H9 (cell line): Measurements from ENCODE around the gene MACROD1. TPM values are rescaled to one million over a fixed set of nuclear protein-coding genes. Genes with fewer than 3 reads are reported as not detected.

Experiments
- DNase-seq: peaks from one replicate; pipeline ENCODE4 v3.0.0-alpha.2; 2017
- H2AFZ ChIP-seq: one replicate; pipeline ENCODE4 v1.6.1; 2013; ENCODE audit warnings: mild to moderate bottlenecking, low read length, control low read depth, moderate library complexity
- H2AK5ac ChIP-seq: 2 replicates; pipeline ENCODE4 v1.6.1; 2013; ENCODE audit warnings: low read length, control low read depth, mixed read lengths; ENCODE audit not compliant: insufficient read length
- H2BK120ac ChIP-seq: one replicate; pipeline ENCODE4 v1.6.1; 2013; ENCODE audit warnings: low read depth, mild to moderate bottlenecking, low read length, control low read depth, inconsistent platforms; ENCODE audit not compliant: poor library complexity, severe bottlenecking
- H2BK12ac ChIP-seq: 2 replicates; pipeline ENCODE4 v1.6.1; 2013; ENCODE audit warnings: low read length, control low read depth, mixed read lengths, low read depth; ENCODE audit not compliant: insufficient read length
- H2BK15ac ChIP-seq: 2 replicates; pipeline ENCODE4 v1.6.1; 2013; ENCODE audit warnings: low read depth, low read length, control low read depth
- H2BK20ac ChIP-seq: one replicate; pipeline ENCODE4 v1.6.1; 2013; ENCODE audit warnings: low read depth, mild to moderate bottlenecking, low read length, control low read depth, inconsistent platforms; ENCODE audit not compliant: poor library complexity, severe bottlenecking
- H2BK5ac ChIP-seq: 2 replicates; pipeline ENCODE4 v1.6.1; 2013; ENCODE audit warnings: low read length, control low read depth, mixed read lengths; ENCODE audit not compliant: insufficient read length
- H3K14ac ChIP-seq: 2 replicates; pipeline ENCODE4 v1.6.1; 2013; ENCODE audit warnings: low read length, control low read depth; ENCODE audit not compliant: insufficient read depth
- H3K18ac ChIP-seq: 2 replicates; pipeline ENCODE4 v1.6.1; 2013; ENCODE audit warnings: low read depth, mild to moderate bottlenecking, mixed read lengths, low read length, control low read depth; ENCODE audit not compliant: insufficient read length
- H3K23ac ChIP-seq: 2 replicates; pipeline ENCODE4 v1.6.1; 2013; ENCODE audit warnings: low read length, control low read depth, mixed read lengths, low read depth; ENCODE audit not compliant: insufficient read length
- H3K23me2 ChIP-seq: 2 replicates; pipeline ENCODE4 v1.6.1; 2013; ENCODE audit warnings: low read depth, mild to moderate bottlenecking, mixed read lengths, low read length, control low read depth; ENCODE audit not compliant: insufficient read length, poor library complexity, severe bottlenecking
- H3K27ac ChIP-seq: 2 replicates; pipeline ENCODE4 v1.5.1; 2013; ENCODE audit warnings: low read length, control low read depth, mixed read lengths, low read depth; ENCODE audit not compliant: insufficient read length
- H3K27me3 ChIP-seq: 2 replicates; pipeline ENCODE4 v1.6.1; 2013; ENCODE audit warnings: low read length, control low read depth, inconsistent platforms; ENCODE audit not compliant: insufficient read depth
- H3K4ac ChIP-seq: 2 replicates; pipeline ENCODE4 v1.6.1; 2013; ENCODE audit warnings: low read depth, mild to moderate bottlenecking, control low read depth, inconsistent platforms, low read length, moderate library complexity
- H3K4me1 ChIP-seq: 2 replicates; pipeline ENCODE4 v1.6.1; 2013; ENCODE audit warnings: low read length, control low read depth, inconsistent platforms; ENCODE audit not compliant: insufficient read depth
- H3K4me2 ChIP-seq: 2 replicates; pipeline ENCODE4 v1.6.1; 2013; ENCODE audit warnings: low read length, control low read depth, mixed read lengths; ENCODE audit not compliant: insufficient read length, insufficient read depth
- H3K56ac ChIP-seq: 2 replicates; pipeline ENCODE4 v1.6.1; 2013; ENCODE audit warnings: low read depth, mild to moderate bottlenecking, mixed read lengths, low read length, control low read depth; ENCODE audit not compliant: insufficient read length
- H3K79me1 ChIP-seq: 2 replicates; pipeline ENCODE4 v1.6.1; 2013; ENCODE audit warnings: low read depth, mild to moderate bottlenecking, moderate library complexity, low read length, control low read depth, inconsistent platforms; ENCODE audit not compliant: insufficient read depth, poor library complexity, severe bottlenecking
- H3K79me2 ChIP-seq: 2 replicates; pipeline ENCODE4 v1.6.1; 2013; ENCODE audit warnings: low read length, control low read depth, inconsistent platforms; ENCODE audit not compliant: insufficient read depth
- H3K9ac ChIP-seq: 2 replicates; pipeline ENCODE4 v1.6.1; 2013; ENCODE audit warnings: low read length, control low read depth, mixed read lengths; ENCODE audit not compliant: insufficient read length; ENCODE audit errors: extremely low read depth
- H3K9me3 ChIP-seq: one replicate; pipeline ENCODE4 v1.6.1; 2013; ENCODE audit warnings: low read depth, low read length, inconsistent platforms; ENCODE audit not compliant: control insufficient read depth
- H3T11ph ChIP-seq: one replicate; pipeline ENCODE4 v1.6.1; 2013; ENCODE audit warnings: mild to moderate bottlenecking, low read length, control low read depth, inconsistent platforms
- H4K20me1 ChIP-seq: one replicate; pipeline ENCODE4 v1.6.1; 2013; ENCODE audit not compliant: control insufficient read depth, insufficient read length, insufficient read depth
- H4K5ac ChIP-seq: 2 replicates; pipeline ENCODE4 v1.6.1; 2013; ENCODE audit warnings: low read depth, mild to moderate bottlenecking, mixed read lengths, low read length, control low read depth; ENCODE audit not compliant: insufficient read length
- H4K8ac ChIP-seq: replicated peaks from 2 replicates; pipeline ENCODE4 v1.6.1; 2013; ENCODE audit warnings: low read length, control low read depth, mixed read lengths, low read depth; ENCODE audit not compliant: insufficient read length
- H4K91ac ChIP-seq: 2 replicates; pipeline ENCODE4 v1.6.1; 2013; ENCODE audit warnings: low read depth, mild to moderate bottlenecking, moderate library complexity, mixed read lengths, low read length, control low read depth; ENCODE audit not compliant: insufficient read length
- H3K27ac Mint-ChIP-seq, 3 experiments: 2 replicates in 2 of 3; 3 replicates in 1 of 3; pipeline ENCODE4 v1.8.0; 2020 to 2021; ENCODE audit warnings: mixed read lengths in 3 of 3, mild to moderate bottlenecking in 1 of 3, moderate library complexity in 1 of 3
- H3K27me3 Mint-ChIP-seq: 2 replicates; pipeline ENCODE4 v1.8.0; 2021; ENCODE audit warnings: low read depth, mild to moderate bottlenecking, moderate library complexity, mixed read lengths
- H3K36me3 Mint-ChIP-seq, 3 experiments: 2 replicates in 2 of 3; 3 replicates in 1 of 3; pipeline ENCODE4 v1.8.0; 2020 to 2021; ENCODE audit warnings: low read depth in 3 of 3, mixed read lengths in 3 of 3; ENCODE audit not compliant: insufficient read depth in 1 of 3
- H3K4me1 Mint-ChIP-seq, 2 experiments: 2 replicates each; pipeline ENCODE4 v1.8.0; 2020; ENCODE audit warnings: mixed read lengths in 2 of 2
- H3K4me3 Mint-ChIP-seq, 2 experiments: 2 replicates in 1 of 2; 3 replicates in 1 of 2; pipeline ENCODE4 v1.8.0; 2020 to 2021; ENCODE audit warnings: mild to moderate bottlenecking in 2 of 2, mixed read lengths in 2 of 2, moderate library complexity in 1 of 2
- H3K9me3 Mint-ChIP-seq, 2 experiments: 2 replicates in 1 of 2; 3 replicates in 1 of 2; pipeline ENCODE4 v1.8.0; 2020; ENCODE audit warnings: mild to moderate bottlenecking in 2 of 2, mixed read lengths in 2 of 2, moderate library complexity in 1 of 2
- WGBS: extraction: QIAGEN DNeasy Blood & Tissue Kit; methylation state at CpG from one replicate; pipeline ENCODE4 v1.1.7; 2013; ENCODE audit warnings: missing lambda C conversion rate, low lambda C conversion rate, mixed read lengths; ENCODE audit not compliant: insufficient read length; ENCODE audit errors: extremely low coverage; 5-methylcytosine and 5-hydroxymethylcytosine counted together
- total RNA-seq: library from RNA; stranded (reverse); gene quantifications from 2 replicates; pipeline ENCODE4 v1.2.1, GENCODE V29; 2021
- TF ChIP-seq, protein P1 (sequence below): fragments of 200-600 bp; sonication (generic); conservative IDR thresholded peaks from 3 replicates; pipeline ENCODE4 v1.8.0; 2021; ENCODE audit warnings: antibody characterized with exemption, mild to moderate bottlenecking

MACROD1 gene
- total RNA-seq, 1 experiment from 2014 or later, result 21.2 TPM

DNA sequence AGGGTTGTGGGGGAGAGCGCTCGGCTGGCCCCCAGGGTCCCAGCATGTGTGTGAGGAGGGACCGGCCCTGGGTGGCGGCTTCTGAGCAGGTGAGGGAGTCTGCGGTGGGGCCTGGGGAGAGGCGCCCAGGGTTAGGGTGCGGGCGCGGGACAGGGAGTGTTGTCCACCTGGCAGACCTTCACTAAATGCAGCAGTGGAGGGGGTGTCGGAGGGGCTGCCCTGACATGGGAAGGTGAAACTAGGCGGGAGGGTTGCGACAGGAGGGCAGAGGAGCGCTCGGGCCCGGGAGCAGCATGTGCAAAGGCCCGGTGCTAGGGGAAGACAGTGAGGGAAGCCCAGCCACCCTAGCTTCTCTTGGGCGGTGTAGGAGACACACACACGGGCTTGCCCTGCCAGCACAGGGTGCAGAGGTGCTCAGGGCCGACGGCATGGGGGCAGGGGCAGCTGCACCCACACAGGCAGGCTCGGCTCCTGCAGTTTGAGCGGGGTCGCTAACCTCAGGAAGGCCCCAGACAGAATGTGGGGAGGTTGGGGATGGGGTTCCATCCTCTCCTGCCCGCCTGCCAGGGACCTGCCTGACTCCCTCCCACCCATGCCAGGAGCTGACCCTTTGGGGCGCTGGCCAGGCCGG is 157.5 kb downstream of the MACROD1 start:
- H2BK20ac ChIP-seq, result no peak overlapping the region
- H2BK12ac ChIP-seq, result no peak overlapping the region
- no peaks in the 10 kb centered on the region for H3K4me1 ChIP-seq
- TF ChIP-seq, protein P1, sequence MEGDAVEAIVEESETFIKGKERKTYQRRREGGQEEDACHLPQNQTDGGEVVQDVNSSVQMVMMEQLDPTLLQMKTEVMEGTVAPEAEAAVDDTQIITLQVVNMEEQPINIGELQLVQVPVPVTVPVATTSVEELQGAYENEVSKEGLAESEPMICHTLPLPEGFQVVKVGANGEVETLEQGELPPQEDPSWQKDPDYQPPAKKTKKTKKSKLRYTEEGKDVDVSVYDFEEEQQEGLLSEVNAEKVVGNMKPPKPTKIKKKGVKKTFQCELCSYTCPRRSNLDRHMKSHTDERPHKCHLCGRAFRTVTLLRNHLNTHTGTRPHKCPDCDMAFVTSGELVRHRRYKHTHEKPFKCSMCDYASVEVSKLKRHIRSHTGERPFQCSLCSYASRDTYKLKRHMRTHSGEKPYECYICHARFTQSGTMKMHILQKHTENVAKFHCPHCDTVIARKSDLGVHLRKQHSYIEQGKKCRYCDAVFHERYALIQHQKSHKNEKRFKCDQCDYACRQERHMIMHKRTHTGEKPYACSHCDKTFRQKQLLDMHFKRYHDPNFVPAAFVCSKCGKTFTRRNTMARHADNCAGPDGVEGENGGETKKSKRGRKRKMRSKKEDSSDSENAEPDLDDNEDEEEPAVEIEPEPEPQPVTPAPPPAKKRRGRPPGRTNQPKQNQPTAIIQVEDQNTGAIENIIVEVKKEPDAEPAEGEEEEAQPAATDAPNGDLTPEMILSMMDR, result no peak
- no peaks in the 10 kb centered on the region for H4K20me1 ChIP-seq
- Mint-ChIP-seq H3K4me1 (peaks cover 14 to 24% of the 10 kb centered on the region in 2 experiments), H3K27me3 (peaks cover 94% of the 10 kb centered on the region), H3K36me3 (peaks cover 2 to 10% (median 4%) of the 10 kb centered on the region in 3 experiments; a peak in 5 of 7 replicates), H3K27ac (no peak overlapping the region), H3K4me3 (peak overlapping the region; percentile 42 to 79; a peak in 4 of 5 replicates), H3K9me3 (peaks cover 9 to 14% of the 10 kb centered on the region in 2 experiments; a peak in 3 of 5 replicates)
- H3K56ac ChIP-seq, result no peak overlapping the region
- no peak overlapping the region for H4K91ac ChIP-seq
- no peak overlapping the region for H2BK120ac ChIP-seq
- H3K23me2 ChIP-seq, result peaks cover 11% of the 10 kb centered on the region
- no peak overlapping the region for H3K4ac ChIP-seq
- peak overlapping the region; percentile 77 for H3K4me2 ChIP-seq
- WGBS, result no CpG with 5 or more reads among the region's 26 CpGs
- H3K27ac ChIP-seq, result no peak overlapping the region
- no peak overlapping the region for H4K5ac ChIP-seq
- no peaks in the 10 kb centered on the region for H3K79me2 ChIP-seq
- DNase-seq, result no peak
- no peak overlapping the region for H2BK15ac ChIP-seq
- no peak overlapping the region for H4K8ac ChIP-seq
- no peak overlapping the region for H3K23ac ChIP-seq
- no peak overlapping the region for H3K18ac ChIP-seq
- no peaks in the 10 kb centered on the region for H3K79me1 ChIP-seq
- H2AK5ac ChIP-seq, result no peak overlapping the region
- no peak overlapping the region for H3K14ac ChIP-seq
- H2AFZ ChIP-seq, result no peak overlapping the region
- no peak overlapping the region for H3T11ph ChIP-seq
- no peaks in the 10 kb centered on the region for H3K9me3 ChIP-seq
- H3K9ac ChIP-seq, result no peak overlapping the region
- H3K27me3 ChIP-seq, result peaks cover 32% of the 10 kb centered on the region; the same call in 1 of the 2 replicates
- no peak overlapping the region for H2BK5ac ChIP-seq
